ENCODE results near the gene HERC4.

The HERC4 gene

DNA sequence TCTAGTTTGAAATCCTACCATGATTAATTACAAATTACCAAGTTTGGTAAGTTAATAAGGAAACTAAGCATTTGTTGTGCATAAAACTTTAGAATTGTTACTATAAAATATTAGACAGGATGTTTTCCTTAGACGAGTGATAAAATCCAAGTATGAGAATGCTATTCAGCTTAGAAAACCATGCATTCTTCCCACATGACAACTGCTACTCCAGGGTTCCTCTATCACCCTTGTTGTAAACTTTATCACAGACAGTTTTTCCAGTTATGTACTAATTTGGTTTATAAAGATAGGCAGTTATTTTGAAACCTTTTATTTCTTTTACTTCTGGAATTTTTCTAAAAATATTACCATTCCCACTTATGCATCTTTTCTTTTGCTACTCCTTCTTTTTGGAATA is 138.7 kb downstream of the HERC4 start:
- no peaks in the 10 kb centered on the region for H3F3A ChIP-seq (ENCODE audit: low read depth)
- H3K79me2 ChIP-seq (ENCODE audit: insufficient read depth, low read length): no peaks in the 10 kb centered on the region
- no peak overlapping the region for H3K4me3 ChIP-seq (ENCODE audit: low read length, poor library complexity, severe bottlenecking)
- no peak for TF ChIP-seq EZH2phosphoT487 (IDR thresholded peaks at IDR 0.05; ENCODE audit: borderline replicate concordance)
- TF ChIP-seq, protein P1, sequence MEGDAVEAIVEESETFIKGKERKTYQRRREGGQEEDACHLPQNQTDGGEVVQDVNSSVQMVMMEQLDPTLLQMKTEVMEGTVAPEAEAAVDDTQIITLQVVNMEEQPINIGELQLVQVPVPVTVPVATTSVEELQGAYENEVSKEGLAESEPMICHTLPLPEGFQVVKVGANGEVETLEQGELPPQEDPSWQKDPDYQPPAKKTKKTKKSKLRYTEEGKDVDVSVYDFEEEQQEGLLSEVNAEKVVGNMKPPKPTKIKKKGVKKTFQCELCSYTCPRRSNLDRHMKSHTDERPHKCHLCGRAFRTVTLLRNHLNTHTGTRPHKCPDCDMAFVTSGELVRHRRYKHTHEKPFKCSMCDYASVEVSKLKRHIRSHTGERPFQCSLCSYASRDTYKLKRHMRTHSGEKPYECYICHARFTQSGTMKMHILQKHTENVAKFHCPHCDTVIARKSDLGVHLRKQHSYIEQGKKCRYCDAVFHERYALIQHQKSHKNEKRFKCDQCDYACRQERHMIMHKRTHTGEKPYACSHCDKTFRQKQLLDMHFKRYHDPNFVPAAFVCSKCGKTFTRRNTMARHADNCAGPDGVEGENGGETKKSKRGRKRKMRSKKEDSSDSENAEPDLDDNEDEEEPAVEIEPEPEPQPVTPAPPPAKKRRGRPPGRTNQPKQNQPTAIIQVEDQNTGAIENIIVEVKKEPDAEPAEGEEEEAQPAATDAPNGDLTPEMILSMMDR (conservative IDR thresholded peaks at IDR 0.05; ENCODE audit: low read length): no peak
- H3K4me1 ChIP-seq (ENCODE audit: insufficient read depth, low read length, poor library complexity, severe bottlenecking): no peaks in the 10 kb centered on the region
- no peaks in the 10 kb centered on the region for H3K9me2 ChIP-seq (replicated peaks; ENCODE audit: low read depth, low read length)
- no peaks in the 10 kb centered on the region for H3K27me3 ChIP-seq (ENCODE audit: insufficient read depth, low read length, poor library complexity, severe bottlenecking)
- H3K9ac ChIP-seq (ENCODE audit: low read depth, low read length, poor library complexity, severe bottlenecking): no peak overlapping the region
- peaks cover 21% of the 10 kb centered on the region; the same call in 1 of the 2 replicates for H3K36me3 ChIP-seq (ENCODE audit: insufficient read depth, low read length)
- no peak overlapping the region for H3K4me2 ChIP-seq (ENCODE audit: low read depth, low read length, poor library complexity, severe bottlenecking)
- H4K20me1 ChIP-seq (ENCODE audit: insufficient read depth, low read length, poor library complexity, severe bottlenecking): no peaks in the 10 kb centered on the region
- H3K9me3 ChIP-seq (ENCODE audit: insufficient read depth, low read depth, low read length): no peaks in the 10 kb centered on the region
- H2AFZ ChIP-seq (ENCODE audit: low read length): no peak overlapping the region

DNA sequence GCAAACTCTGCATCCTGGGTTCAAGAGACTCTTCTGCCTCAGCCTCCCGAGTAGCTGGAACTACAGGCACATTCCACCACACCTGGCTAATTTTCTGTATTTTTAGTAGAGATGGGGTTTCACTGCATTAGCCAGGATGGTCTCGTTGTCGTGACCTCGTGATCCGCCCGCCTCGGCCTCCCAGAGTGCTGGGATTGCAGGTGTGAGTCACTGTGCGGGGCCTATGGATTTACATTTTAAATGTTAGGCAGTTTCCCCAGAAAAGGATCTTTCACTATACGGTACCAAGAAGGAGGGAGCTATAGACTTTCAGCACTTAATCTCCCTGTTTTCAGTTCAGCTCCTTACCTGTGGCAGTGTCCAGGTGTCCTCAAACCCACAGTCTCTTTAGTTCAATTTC is 139.9 kb downstream of the HERC4 start:
- no peak overlapping the region for H3K4me3 ChIP-seq (ENCODE audit: low read length, poor library complexity, severe bottlenecking)
- H3K27me3 ChIP-seq (ENCODE audit: insufficient read depth, low read length, poor library complexity, severe bottlenecking): no peaks in the 10 kb centered on the region
- H3K9me3 ChIP-seq (ENCODE audit: insufficient read depth, low read depth, low read length): no peaks in the 10 kb centered on the region
- H3K4me1 ChIP-seq (ENCODE audit: insufficient read depth, low read length, poor library complexity, severe bottlenecking): no peaks in the 10 kb centered on the region
- no peaks in the 10 kb centered on the region for H3K9me2 ChIP-seq (replicated peaks; ENCODE audit: low read depth, low read length)
- H3K9ac ChIP-seq (ENCODE audit: low read depth, low read length, poor library complexity, severe bottlenecking): no peak overlapping the region
- TF ChIP-seq EZH2phosphoT487 (IDR thresholded peaks at IDR 0.05; ENCODE audit: borderline replicate concordance): no peak
- TF ChIP-seq, protein P1 (conservative IDR thresholded peaks at IDR 0.05; ENCODE audit: low read length): no peak
- no peak overlapping the region for H2AFZ ChIP-seq (ENCODE audit: low read length)
- no peaks in the 10 kb centered on the region for H3K79me2 ChIP-seq (ENCODE audit: insufficient read depth, low read length)
- H3K36me3 ChIP-seq (ENCODE audit: insufficient read depth, low read length): peaks cover 21% of the 10 kb centered on the region; the same call in 1 of the 2 replicates
- H4K20me1 ChIP-seq (ENCODE audit: insufficient read depth, low read length, poor library complexity, severe bottlenecking): no peaks in the 10 kb centered on the region
- H3F3A ChIP-seq (ENCODE audit: low read depth): no peaks in the 10 kb centered on the region
- H3K4me2 ChIP-seq (ENCODE audit: low read depth, low read length, poor library complexity, severe bottlenecking): no peak overlapping the region

DNA sequence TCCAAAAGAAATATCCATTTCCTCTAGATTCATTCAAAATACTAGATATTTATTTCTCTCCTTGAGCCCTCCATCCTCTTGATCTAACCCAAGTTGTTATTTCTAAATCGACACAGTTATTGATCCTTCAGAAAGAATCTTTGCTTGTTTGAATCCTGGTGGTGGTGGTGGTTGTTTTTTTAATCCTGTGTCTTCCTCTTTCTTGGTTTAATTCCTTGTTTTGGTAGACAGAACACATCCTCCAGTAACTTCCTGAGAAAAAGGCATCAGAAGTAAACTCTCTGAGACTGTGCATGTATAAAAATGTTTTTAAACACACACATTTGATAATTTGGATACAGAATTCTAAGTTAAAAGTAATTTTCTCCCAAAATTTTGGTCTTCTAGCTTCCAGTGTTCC is 140.7 kb downstream of the HERC4 start:
- H3K79me2 ChIP-seq (ENCODE audit: insufficient read depth, low read length): no peaks in the 10 kb centered on the region

More for the DNA sequence above, 140.7 kb downstream of the HERC4 start:
- Histone ChIP-seq H3F3A (ENCODE audit: low read depth) (no peaks in the 10 kb centered on the region), H3K27me3 (ENCODE audit: insufficient read depth, low read length, poor library complexity, severe bottlenecking) (no peaks in the 10 kb centered on the region), H3K4me2 (ENCODE audit: low read depth, low read length, poor library complexity, severe bottlenecking) (no peak overlapping the region), H2AFZ (ENCODE audit: low read length) (no peak overlapping the region), H3K9me2 (replicated peaks; ENCODE audit: low read depth, low read length) (no peaks in the 10 kb centered on the region), H3K9me3 (ENCODE audit: insufficient read depth, low read depth, low read length) (no peaks in the 10 kb centered on the region), H3K4me1 (ENCODE audit: insufficient read depth, low read length, poor library complexity, severe bottlenecking) (no peaks in the 10 kb centered on the region), H3K4me3 (ENCODE audit: low read length, poor library complexity, severe bottlenecking) (no peak overlapping the region), H4K20me1 (ENCODE audit: insufficient read depth, low read length, poor library complexity, severe bottlenecking) (no peaks in the 10 kb centered on the region), H3K9ac (ENCODE audit: low read depth, low read length, poor library complexity, severe bottlenecking) (no peak overlapping the region), H3K36me3 (ENCODE audit: insufficient read depth, low read length) (peaks cover 20% of the 10 kb centered on the region; the same call in 1 of the 2 replicates)
- TF ChIP-seq, protein P1 (conservative IDR thresholded peaks at IDR 0.05; ENCODE audit: low read length): no peak
- no peak for TF ChIP-seq EZH2phosphoT487 (IDR thresholded peaks at IDR 0.05; ENCODE audit: borderline replicate concordance)

All from Loucy (cell line).